HG02852 (cell line): ENCODE data around the gene LRRN4.
"Not testable (repeated sequence)": the region's sequence is repeated elsewhere in the genome, so short reads cannot be mapped to it uniquely, and the experiment has no call there.

Source experiments
- ATAC-seq: cut with Tn5 transposase; IDR thresholded peaks from one replicate; pipeline ENCODE4 v1.9.1; 2021; ENCODE audit warnings: mild to moderate bottlenecking, moderate library complexity; ENCODE audit not compliant: unreplicated experiment

The LRRN4 gene

DNA sequence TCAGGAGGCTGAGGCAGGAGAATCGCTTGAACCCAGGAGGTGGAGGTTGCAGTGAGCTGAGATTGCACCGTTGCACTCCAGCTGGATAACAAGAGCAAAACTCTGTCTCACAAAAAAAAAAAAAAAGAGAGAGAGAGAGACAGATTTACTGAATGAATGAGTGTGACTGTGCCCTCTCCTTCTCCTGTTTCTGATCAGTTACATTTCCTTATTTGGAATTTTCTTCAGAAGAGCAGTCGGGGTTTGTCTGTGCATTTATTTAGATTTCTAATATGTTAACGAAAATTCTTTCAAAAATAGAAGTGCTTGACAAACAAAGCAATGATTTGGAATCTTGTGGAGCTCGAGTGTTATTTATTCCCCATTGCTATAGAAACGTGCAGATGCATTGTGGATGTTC is 6.4 kb upstream of the LRRN4 start:
- ATAC-seq = no peak

DNA sequence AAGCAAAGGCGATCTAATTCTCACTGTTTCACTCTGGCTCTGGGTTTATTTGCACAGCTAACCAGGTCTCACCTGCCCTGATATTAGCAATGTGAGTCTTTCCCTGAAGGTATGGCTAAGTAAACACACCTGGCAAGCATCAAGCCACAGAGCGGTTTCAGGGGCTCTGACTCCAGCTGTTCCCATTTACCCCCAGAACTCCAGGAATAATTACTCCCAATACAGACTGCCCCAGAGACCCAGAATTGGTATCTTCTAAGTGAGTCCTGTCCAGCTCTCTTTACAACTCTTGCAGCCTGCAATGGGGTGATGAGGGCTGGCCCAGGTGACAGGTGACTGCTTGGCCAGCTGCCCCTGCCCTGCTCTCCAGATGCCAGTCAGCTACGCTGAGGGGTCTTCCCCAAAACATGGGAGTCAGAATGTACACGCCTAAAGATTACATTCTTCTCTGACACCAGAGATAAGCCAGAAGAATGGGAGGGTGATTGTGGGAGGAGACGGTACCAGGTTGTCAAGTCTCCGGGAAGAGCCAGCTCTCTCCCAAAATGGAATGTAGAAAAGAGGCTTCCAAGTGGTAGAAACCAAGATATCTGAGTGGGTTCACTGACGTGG is 4.9 kb upstream of the LRRN4 start:
- no peak for ATAC-seq

DNA sequence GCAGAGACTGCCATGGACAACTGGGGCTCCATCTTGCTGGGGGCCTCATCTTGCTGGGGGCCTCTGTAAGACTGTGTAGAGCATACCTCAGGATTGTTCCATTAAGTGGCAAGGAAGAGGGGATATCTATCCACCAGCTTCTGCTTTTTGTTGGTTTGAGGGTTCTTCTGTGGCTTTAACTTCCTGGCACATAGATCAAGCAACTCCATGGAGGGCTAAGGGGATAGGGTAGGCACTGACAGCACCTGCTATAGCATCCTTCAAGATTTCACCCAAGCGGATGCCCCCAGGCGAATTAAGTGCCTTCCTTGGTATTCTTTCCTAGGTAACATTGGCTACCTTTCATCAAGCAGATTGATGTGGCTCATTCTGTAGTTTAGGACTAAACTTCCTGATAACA is 3.8 kb upstream of the LRRN4 start:
- ATAC-seq = no peak

DNA sequence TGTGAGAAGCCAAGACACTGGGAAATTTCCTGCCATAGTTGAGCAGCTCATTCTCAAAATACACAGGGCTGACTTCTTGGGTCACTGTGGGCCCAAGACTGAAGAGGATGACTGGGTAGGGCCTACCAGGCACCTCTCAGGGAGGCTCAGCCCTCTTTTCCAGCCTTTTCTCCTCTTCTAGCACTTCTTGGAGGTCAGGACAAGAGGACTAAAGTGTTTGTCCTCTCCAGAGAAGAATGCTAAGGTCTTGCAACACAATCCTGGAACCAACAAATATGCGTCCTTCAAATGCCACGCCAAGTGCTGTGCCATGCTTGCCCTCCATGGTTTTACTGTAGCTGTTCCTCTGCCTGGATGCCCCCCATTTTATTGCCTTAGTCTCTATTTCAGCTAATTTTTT is 3.3 kb upstream of the LRRN4 start:
- ATAC-seq = no peak

DNA sequence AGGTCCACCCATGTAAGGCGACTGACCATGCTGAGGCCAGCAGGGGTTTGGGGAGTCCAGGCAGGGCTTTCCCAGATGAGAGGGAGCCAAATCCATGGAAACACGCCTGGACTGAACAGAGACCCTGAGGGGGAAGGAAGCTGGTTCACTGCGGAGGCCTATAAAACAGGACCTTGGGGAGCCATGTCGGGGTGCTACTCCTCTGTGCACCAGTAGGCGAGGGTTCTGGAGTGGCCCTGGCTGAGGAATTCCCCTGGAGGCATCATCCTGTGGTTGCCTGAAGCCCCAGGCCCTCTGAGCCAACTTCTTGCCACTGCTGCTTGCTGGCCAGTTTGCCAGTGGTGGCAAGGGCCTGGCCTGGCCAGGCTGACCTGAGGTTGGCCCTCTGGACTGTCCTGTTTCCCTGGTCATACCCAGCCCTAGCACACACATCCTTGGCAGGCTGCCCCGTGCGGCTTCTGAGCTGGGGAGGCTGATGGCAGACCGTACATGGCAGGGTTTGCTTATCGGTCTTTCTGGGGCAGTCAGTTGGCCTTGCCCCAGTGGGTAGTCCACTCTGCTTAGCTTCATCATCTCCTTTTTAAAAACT is 2.2 kb upstream of the LRRN4 start:
- ATAC-seq = no peak

DNA sequence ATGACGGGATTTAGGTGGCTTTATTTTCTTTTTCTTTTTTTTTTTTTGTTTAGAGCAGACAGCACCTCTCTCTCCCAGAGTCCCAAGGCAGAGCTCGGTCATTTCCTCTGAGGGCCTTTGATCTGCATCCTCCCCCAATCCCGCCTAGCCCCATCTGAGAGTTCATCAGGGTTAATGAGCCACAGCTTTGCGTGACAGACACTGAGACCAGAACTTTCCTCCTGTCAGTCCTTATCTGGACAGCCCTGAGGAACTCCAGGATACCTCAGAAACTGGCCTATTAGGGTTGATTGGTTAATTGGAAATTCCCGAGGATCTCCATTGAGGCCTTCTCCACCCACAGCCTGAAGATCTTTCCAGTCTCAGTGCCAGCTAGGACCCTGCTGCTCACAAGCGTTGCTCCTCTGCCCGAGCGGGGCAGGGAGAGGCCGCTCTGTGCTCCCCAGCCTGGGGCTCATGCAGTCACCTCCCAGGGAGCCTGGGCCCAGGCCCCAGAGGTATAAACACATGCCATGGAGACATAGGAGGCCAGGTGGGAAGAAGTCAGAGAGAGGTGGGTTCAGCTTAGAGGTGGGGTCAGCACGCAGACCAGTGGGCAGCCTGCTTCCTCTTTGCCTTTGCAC is 1.4 kb upstream of the LRRN4 start:
- no peak for ATAC-seq

DNA sequence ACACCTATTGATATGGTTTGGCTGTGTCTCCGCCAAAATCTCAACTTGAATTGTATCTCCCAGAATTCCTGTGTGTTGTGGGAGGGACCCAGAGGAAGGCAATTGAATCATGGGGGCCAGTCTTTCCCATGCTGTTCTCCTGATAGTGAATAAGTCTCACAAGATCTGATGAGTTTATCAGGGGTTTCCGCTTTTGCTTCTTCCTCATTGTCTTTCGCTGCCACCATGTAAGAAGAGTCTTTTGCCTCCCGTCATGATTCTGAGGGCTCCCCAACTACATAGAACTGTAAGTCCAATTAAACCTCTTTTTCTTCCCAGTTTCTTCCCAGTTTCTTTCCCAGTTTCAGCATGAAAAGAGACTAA is 810 bp upstream of the LRRN4 start:
- not testable (repeated sequence) for ATAC-seq

DNA sequence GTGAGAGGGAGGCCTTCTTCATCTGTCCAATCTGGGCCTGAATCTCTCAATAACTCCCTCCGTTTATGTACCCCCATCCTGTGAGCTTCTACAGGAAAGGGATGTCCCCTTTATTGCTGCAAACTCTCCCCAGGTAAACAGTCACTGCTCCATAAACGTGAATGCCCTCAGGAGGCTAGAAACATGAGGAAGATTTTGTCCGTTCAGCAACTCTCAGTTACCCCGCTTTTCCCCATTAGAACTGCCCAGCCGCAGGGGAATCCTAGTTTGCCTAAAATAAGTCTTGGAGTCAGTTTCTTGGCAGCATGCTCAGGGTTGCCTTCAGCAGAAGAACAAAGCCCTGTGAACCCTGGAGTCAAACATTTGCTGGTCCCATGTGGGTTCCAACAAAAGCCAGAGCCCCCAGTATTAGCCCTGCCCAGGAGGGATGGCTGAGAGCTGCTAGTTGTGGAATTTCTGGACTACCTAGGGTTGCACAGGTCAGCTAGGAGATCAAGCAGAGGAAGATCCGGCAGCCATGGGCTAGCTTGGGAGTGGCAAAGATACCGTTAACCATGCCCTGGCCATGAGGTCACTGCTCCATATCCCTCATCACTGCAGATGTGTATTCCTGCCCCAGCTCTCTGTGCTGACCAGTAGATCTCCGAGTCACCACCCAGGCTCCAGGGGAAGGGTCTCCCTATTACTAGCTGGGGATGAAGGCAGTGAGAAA is 640 bp downstream of the LRRN4 start:
- ATAC-seq = no peak

DNA sequence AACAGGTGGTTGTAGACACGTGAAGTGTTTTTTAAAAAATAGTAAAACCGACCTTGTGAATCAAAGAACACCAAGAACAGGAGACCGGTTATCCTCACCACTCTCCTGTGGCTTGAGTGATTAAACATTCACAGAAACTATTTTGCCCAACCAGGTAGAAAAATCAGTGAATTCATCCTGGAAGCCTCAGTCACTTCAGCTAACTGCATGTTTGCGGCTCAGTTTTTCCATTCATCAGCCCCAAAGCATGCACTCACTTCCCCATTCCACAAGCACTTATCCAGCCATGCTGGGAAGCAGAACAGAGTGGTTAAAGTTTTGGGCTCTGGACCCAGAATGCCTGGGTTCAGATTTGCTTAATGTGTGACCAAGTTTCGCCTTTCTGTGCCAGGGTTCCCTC is 2.4 kb downstream of the LRRN4 start:
- ATAC-seq = no peak

DNA sequence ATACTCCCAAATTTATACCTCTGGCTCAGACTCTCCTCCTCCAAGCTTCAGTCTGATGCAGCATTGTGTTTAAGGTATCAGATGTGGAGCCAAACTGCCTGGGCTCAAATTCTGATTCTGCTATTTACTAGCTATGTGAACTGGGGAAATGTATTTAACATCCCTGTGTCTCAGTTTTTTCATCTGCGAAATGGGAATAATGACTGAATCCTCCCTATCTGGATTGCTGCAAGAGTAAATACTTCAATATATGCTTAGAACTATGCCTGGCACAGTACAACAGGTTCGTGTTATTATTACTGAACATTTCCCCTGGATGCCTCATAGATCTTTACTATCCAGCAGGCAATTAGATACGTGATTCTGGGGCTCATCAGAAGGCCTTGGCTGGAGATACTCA is 5.5 kb downstream of the LRRN4 start:
- ATAC-seq = no peak

DNA sequence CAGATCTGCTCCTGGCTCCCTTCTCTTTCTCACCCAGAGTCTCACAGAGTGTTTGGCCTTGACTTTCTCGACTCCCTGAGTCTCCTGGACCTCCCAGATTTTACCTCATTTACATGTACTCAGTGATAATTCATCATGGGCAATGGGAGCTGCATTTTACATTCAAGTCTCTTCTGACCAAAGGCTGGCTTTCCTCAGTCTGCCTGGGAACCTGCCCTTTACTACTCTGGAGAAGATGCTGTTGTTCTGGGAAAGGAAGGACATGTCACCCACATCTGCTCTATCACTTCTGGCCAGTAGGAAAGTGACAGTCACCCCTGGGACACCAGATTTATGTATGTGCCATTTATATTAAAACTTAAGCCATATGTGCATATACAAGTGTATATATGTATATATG is 7.4 kb downstream of the LRRN4 start:
- ATAC-seq = no peak

DNA sequence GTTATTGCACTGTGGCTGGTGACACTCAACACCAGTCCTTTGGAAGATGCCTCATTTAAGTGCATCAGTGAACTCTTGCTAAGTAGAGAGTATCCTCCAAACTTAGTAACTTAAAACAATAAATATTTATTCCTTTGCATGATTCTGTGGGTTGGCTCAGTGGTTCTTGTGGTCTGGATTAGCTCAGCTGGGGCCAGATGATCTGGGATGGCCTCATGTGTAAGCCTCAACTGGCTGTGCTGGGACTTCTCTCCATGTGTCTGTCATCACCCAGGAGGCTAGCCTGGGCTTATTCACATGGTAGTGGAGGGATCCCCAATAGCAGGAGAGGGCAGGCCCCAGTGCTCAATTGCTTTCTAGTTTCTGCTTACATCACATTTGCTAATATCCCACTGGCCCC is 8.3 kb downstream of the LRRN4 start:
- ATAC-seq = no peak

DNA sequence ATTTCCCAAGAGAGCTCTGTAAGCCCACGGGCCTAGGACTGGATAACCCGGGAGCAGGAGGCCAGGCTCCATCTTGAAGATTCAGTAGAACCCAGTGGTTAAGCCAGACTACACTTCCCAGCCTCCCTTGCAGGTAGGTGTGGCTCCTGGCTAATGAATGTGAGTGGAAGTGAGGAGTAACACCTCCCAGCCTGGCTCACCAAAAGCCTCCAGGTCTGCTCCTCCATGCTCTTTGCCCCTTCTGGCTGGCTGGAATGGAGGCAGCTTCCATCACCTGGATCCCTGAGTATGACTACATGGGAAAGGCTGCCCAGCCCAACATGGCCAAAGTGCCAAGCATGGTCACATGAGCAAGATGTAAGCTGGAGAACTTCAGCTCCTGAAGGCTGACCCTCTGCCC is 9.7 kb downstream of the LRRN4 start:
- no peak for ATAC-seq

DNA sequence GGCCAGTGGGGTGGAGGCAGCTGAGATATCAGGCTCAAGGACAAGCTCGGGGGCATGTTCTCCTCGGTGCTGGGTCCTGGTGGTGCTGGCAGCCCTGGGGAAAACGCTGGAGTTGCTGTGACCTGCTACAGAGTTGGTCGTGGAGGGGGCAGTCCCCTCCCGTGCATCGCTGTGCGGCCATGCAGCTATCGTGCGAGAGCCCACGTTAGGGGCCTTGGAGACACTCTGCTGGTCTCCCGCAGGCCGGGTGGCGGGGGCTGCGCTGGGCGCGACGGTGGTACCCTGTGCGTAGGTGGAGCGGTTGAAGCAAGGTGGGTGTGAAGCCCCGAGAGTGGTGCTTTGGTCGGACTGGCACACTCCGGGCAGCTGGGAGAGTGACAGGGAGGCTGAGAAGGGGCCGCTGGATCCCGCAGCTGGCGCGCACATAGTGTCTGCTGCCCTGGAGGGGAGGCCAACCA is 12.0 kb downstream of the LRRN4 start:
- ATAC-seq = no peak

DNA sequence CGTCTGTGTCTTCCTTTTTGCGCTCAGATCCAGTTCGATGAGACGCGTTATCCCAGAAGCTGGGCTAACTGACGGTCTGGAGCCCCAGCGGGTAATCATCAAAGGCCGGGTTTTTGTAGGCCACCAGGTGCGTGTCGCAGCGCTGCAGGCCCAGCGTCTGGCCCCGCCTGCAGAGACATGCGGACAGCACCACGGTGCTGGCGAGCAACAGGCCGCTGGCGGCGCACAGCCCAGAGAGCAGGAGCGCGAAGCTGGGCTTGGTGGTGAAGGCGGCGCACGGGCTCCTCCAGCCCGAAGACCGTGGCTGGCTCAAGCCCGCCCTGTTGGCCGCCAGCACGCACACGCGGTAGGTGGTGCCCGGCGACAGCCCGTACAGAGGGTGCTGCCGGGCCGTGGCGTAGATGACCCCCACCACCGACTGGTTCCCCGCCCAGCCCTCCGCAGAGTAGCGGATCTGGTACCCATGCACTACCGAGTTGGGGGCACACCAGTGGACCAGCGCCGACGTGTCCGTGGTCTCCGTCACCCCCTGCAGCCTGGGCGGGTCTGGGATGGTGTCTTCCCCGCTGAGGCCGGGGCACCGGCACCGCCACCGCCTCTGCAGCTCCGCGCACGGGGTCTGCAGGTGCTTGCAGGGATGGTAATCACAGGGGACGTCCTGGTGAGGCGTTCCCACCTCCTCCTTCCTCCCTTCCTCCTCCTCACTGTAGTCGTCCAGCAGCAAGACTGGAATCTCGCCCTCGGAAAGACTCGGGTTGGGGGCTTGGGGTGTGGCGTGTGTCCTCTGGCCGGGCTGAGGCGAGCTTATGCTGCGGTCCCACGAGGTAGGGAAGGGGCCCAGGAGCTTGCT is 12.7 kb downstream of the LRRN4 start:
- no peak for ATAC-seq

DNA sequence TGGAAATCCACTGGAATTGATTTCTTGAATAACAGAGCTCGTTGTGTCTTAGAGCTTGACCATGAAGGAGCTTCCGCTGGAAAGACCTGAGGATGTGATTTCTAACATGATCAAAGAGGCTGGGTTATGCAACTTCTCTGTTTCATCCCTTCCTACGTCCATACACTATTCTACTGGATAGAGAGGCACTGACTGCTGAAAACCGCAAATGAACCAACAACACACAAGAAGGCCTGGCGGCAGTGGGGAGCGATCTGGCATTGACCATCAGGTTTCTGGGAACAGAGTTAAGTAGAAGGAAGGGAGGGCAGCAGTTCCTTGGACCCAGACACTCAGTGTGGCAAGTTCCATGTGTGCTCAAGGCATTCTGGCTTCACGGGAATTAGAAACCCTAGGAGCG is 13.3 kb downstream of the LRRN4 start:
- no peak for ATAC-seq

DNA sequence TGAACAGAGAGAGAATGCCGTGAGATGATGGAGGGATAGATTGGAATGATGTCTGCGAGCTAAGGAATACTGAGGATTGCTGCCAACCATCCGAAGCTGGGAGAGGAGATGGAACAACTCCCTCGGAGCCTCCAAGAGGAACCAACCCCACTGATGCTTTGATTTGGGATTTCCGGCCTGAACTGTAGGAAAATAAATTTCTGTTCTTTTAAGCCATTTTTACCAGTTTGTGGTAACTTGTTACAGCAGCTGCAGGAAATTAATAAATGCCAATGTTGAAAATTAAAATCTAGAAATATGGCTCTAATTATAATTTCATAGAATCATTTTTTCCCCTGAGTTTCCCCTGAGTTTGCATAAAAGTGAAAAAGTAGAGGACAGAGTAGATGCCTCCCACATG is 14.1 kb downstream of the LRRN4 start:
- no peak for ATAC-seq

DNA sequence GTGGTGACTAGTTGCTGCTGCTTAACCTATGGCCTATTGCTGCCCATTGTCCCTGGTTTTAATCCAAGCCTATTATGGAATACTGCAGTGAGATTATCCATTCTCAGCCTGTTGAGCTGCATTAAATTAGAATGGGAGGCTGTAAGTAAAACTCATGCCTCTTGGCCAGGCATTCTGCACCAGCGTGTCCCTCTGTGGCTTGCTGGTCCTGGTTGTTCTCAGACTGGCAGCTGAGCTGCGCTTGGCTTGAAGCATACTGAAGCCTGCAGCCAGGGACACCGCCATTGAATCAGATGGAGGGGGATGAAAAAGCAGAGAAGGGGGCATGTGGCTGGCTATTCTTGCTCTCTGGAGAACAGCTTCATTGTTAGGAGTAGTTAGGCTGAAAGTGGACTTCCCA is 15.6 kb downstream of the LRRN4 start:
- no peak for ATAC-seq

DNA sequence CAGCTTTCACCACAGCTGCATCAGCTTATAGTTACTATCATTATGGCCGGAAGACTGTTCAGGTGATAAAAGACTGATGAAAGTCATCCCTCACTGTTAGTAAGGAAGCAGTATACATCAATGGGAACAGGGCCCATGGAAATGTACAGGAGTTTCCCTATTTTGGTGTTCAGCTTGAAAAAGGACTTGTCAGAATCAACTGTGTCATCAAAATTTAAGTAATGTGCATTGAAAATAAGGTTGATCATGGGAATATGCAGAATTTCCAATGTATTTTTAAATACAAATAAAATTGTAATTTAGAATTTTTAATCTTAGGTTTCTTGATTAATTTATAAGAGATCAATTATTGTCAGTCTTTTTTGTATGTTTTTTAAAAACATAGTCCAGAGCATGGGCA is 16.8 kb downstream of the LRRN4 start:
- ATAC-seq = no peak

DNA sequence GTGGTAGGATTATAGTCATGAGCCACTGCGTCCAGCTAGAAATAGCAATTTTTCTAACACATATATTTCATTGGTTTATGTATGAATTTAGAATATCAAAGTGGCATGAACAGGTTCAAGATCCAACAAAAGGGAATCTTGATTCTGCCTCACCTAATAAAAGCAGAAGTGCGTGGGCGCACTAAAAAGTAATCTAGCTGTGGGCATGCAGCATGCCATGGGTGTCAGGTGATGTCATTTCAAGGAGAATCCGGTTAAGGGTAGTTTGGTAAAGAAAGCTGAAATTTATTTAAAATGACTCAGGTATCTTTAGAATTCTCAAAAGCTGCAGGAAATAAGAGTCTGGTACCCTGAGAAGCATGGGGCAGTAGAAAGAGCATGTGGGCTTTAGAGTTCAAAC is 17.6 kb downstream of the LRRN4 start:
- no peak for ATAC-seq
